Epithelial cell of esophagus (primary cell): ENCODE results near the gene CHI3L2.
A peak's percentile ranks its signal among the peaks of the same experiment; 100 is the strongest.

ENCODE experiments used
- DNase-seq: peaks from one replicate; pipeline ENCODE4 v3.0.0; 2010; ENCODE audit warnings: low read depth
- H3K4me3 ChIP-seq: 2 replicates; pipeline ENCODE4 v1.5.1; 2011; ENCODE audit warnings: mild to moderate bottlenecking, low read length, control low read depth
- CTCF ChIP-seq: IDR thresholded peaks from 2 replicates; pipeline ENCODE4 v1.5.1; 2011; ENCODE audit warnings: low read depth, mild to moderate bottlenecking, low read length, control low read depth, inconsistent platforms; ENCODE audit not compliant: insufficient read depth; ENCODE audit errors: missing control alignments

The CHI3L2 gene

GRCh38 chr1:111191496-111191895, 36.0 kb upstream of the CHI3L2 start:
- no peak overlapping the region for H3K4me3 ChIP-seq
- DNase-seq = peak; percentile 59
- no peak for TF ChIP-seq CTCF

GRCh38 chr1:111192074-111192473, 35.4 kb upstream of the CHI3L2 start:
- no peak for TF ChIP-seq CTCF
- no peak overlapping the region for H3K4me3 ChIP-seq
- DNase-seq = no peak

GRCh38 chr1:111192658-111193519, 34.6 kb upstream of the CHI3L2 start:
- DNase-seq = peak; percentile 58
- no peak overlapping the region for H3K4me3 ChIP-seq
- TF ChIP-seq CTCF = no peak

- no peak for TF ChIP-seq CTCF
- DNase-seq = peak; percentile 72
- no peak overlapping the region for H3K4me3 ChIP-seq
Measured at GRCh38 chr1:111193712-111194480, 33.6 kb upstream of the CHI3L2 start.

GRCh38 chr1:111195002-111195684, 32.4 kb upstream of the CHI3L2 start:
- DNase-seq = no peak
- no peak for TF ChIP-seq CTCF
- no peak overlapping the region for H3K4me3 ChIP-seq

- H3K4me3 ChIP-seq = no peak overlapping the region
- no peak for DNase-seq
- no peak for TF ChIP-seq CTCF
Measured at GRCh38 chr1:111196213-111196612, 31.3 kb upstream of the CHI3L2 start.
